Stimulated activated naive CD8-positive, alpha-beta T cell treated with anti-CD3 and anti-CD28 coated beads, Interleukin-15, amount 100 ng/mL, for 72 hours (primary cell): ENCODE measurements around the gene CSNK1A1.
A peak's percentile ranks its signal among the peaks of the same experiment; 100 is the strongest.
"Not testable (repeated sequence)": the region's sequence is repeated elsewhere in the genome, so short reads cannot be mapped to it uniquely, and the experiment has no call there.

Experiments used
- ATAC-seq: fragments of 150-1000 bp; cut with Tn5 transposase; 2 replicates; pipeline ENCODE4 v1.10.0; 2021; ENCODE audit warnings: mild to moderate bottlenecking, moderate library complexity
- DNase-seq, 2 donors: peaks; one replicate each; pipeline ENCODE4 v3.0.0; 2021 to 2022
- H3K27ac Mint-ChIP-seq, 2 donors: one replicate each; pipeline ENCODE4 v1.8.0; 2022; ENCODE audit warnings: mild to moderate bottlenecking in 2 of 2, mixed read lengths in 2 of 2, moderate library complexity in 2 of 2
- H3K27me3 Mint-ChIP-seq: one replicate; pipeline ENCODE4 v1.8.0; 2022; ENCODE audit warnings: mixed read lengths
- H3K4me1 Mint-ChIP-seq: one replicate; pipeline ENCODE4 v1.8.0; 2022; ENCODE audit warnings: mild to moderate bottlenecking, mixed read lengths
- H3K4me3 Mint-ChIP-seq, 2 donors: one replicate each; pipeline ENCODE4 v1.8.0; 2022; ENCODE audit warnings: mild to moderate bottlenecking in 2 of 2, mixed read lengths in 2 of 2, moderate library complexity in 1 of 2
- H3K9me3 Mint-ChIP-seq, 2 donors: one replicate each; pipeline ENCODE4 v1.8.0; 2022; ENCODE audit warnings: mixed read lengths in 2 of 2

CSNK1A1 gene

GRCh38 chr5:149526845-149527590 is 24.2 kb downstream of the CSNK1A1 start:
- no peak for ATAC-seq
- no peaks in the 10 kb centered on the region for H3K27me3 Mint-ChIP-seq
- DNase-seq, result no peak
- no peaks in the 10 kb centered on the region for H3K9me3 Mint-ChIP-seq
- no peak overlapping the region for H3K4me3 Mint-ChIP-seq
- H3K4me1 Mint-ChIP-seq, result peaks cover 71% of the 10 kb centered on the region
- peak overlapping the region in 1 of 2 donors; percentile 19 for H3K27ac Mint-ChIP-seq

GRCh38 chr5:149521739-149522685 is 29.2 kb downstream of the CSNK1A1 start:
- ATAC-seq (no peak), DNase-seq (no peak)
- peak overlapping the region in 1 of 2 donors; percentile 8 for H3K27ac Mint-ChIP-seq
- no peaks in the 10 kb centered on the region for H3K27me3 Mint-ChIP-seq
- H3K4me3 Mint-ChIP-seq, result no peak overlapping the region
- H3K9me3 Mint-ChIP-seq, result no peaks in the 10 kb centered on the region
- peaks cover 78% of the 10 kb centered on the region for H3K4me1 Mint-ChIP-seq

- Mint-ChIP-seq H3K4me1 (peaks cover 68% of the 10 kb centered on the region), H3K4me3 (no peak overlapping the region), H3K9me3 (no peaks in the 10 kb centered on the region), H3K27ac (peak overlapping the region in 1 of 2 donors; percentile 42), H3K27me3 (no peaks in the 10 kb centered on the region)
- ATAC-seq, result no peak
- no peak for DNase-seq
Measured at GRCh38 chr5:149519601-149520000, 31.6 kb downstream of the CSNK1A1 start.

GRCh38 chr5:149518620-149519019 is 32.6 kb downstream of the CSNK1A1 start:
- Mint-ChIP-seq H3K4me3 (no peak overlapping the region), H3K4me1 (peaks cover 60% of the 10 kb centered on the region), H3K9me3 (no peaks in the 10 kb centered on the region), H3K27me3 (no peaks in the 10 kb centered on the region), H3K27ac (no peak overlapping the region)
- DNase-seq (no peak), ATAC-seq (no peak)

DNA sequence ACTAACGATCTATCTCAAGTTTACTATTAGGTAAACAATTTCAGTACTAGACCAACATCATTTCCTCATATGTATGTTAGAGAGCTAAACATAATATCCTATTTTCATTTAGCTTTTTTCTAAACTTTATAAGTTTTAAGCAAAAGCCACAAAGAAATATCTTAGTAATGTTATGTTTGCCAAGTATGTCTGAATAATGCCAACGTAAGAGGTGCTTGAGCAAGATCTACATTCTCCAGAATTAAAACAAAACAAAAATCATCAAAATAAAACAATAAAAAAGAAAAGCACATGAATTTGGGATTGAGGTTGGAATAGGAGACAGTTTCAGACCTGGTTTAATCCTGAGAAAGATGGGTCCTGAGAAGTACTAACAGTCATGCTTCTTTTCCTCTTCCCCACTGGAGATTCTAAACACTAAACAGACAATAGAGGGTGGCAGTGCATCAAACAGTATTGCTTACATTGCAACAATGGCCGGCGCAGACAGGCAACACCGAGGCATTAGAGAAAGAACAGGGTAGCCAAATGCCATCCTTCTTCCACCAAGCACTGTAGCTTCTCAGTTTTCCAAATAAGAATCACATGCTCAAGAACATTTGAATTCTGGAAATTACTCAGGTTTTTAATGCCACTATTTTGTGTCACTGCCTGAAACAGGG is 33.6 kb downstream of the CSNK1A1 start:
- Mint-ChIP-seq H3K4me1 (peaks cover 57% of the 10 kb centered on the region), H3K27me3 (no peaks in the 10 kb centered on the region), H3K27ac (no peak overlapping the region), H3K4me3 (no peak overlapping the region), H3K9me3 (no peaks in the 10 kb centered on the region)
- ATAC-seq (no peak), DNase-seq (no peak)

- no peak overlapping the region for H3K4me3 Mint-ChIP-seq
- no peak for ATAC-seq
- H3K27ac Mint-ChIP-seq, result peak overlapping the region in 1 of 2 donors; percentile 69
- H3K9me3 Mint-ChIP-seq, result no peaks in the 10 kb centered on the region
- peaks cover 27% of the 10 kb centered on the region for H3K4me1 Mint-ChIP-seq
- DNase-seq, result no peak
- H3K27me3 Mint-ChIP-seq, result no peaks in the 10 kb centered on the region
Measured at GRCh38 chr5:149514512-149514911, 36.7 kb downstream of the CSNK1A1 start.

DNA sequence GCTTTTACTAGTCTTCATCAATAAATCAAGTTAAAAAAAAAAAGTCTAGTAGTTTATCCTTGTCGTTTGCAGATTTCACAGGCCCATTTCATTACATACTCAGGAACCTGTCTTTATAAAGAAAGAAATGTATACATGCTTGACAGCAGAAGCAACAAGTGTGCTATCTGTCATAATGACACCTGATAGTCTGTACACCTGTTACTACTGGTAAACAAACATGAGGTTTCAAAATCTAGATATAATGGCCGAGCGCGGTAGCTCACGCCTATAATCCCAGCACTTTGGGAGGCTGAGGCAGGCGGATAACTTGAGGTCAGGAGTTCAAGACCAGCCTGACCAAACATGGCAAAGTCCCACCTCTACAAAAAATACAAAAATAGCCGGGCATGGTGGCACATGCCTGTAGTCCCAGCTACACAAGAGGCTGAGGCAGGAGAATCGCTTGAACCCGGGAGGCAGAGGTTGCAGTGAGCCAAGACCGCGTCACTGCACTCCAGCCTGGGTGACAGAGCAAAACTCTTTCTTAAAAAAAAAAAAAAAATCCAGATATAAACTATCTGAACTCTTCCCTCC is 37.8 kb downstream of the CSNK1A1 start:
- H3K27me3 Mint-ChIP-seq, H3K4me3 Mint-ChIP-seq, H3K27ac Mint-ChIP-seq, H3K9me3 Mint-ChIP-seq, DNase-seq, ATAC-seq: not testable (repeated sequence)
- peaks cover 17% of the 10 kb centered on the region for H3K4me1 Mint-ChIP-seq

DNA sequence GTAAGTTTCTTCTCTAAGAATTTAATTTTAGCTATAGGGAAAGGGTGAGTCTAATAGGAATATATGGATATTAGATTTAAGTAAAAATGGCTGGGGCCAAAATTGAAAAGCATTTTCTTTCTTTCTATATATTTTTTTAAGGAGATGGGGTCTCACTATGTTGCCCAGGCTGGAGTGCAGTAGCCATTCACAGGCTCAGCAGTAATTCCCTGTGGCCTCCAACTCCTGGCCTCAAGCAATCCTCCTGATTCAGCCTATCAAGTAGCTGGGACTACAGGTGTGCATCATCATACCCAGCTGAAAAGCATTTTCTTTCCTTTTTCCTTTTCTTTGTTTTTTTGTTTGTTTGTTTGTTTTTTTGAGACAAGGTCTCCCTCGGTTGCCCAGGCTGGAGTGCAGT is 41.1 kb downstream of the CSNK1A1 start:
- ATAC-seq, result no peak
- Mint-ChIP-seq H3K27me3 (no peaks in the 10 kb centered on the region), H3K9me3 (no peaks in the 10 kb centered on the region), H3K4me1 (peaks cover 1% of the 10 kb centered on the region), H3K27ac (peak overlapping the region; percentile 40 to 71), H3K4me3 (peak overlapping the region in 1 of 2 donors; percentile 24)
- no peak for DNase-seq

- Mint-ChIP-seq H3K27me3 (no peaks in the 10 kb centered on the region), H3K27ac (no peak overlapping the region), H3K9me3 (no peaks in the 10 kb centered on the region), H3K4me1 (no peaks in the 10 kb centered on the region), H3K4me3 (no peak overlapping the region)
- DNase-seq (no peak), ATAC-seq (no peak)
Measured at GRCh38 chr5:149504677-149505076, 46.6 kb downstream of the CSNK1A1 start.

DNA sequence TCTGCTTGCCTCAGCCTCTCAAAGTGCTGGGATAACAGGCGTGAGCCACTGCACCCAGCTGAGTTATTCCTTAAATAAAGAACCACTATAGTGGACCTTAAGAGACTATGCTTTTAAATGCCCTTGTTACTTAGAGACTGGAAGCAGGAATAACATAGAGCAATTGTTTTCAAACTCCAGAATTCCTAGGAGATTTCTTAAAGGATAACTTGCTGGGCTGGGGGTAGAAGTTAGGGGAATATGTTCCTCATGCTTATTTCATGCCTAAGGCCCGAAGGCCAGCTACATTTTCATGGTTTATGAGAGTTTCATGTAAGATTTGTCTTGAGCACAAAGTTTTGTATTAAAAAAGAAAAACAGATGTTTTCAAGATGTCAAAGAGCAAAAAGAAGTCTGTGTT is 48.2 kb downstream of the CSNK1A1 start:
- DNase-seq (no peak), ATAC-seq (no peak)
- H3K9me3 Mint-ChIP-seq, result no peaks in the 10 kb centered on the region
- no peaks in the 10 kb centered on the region for H3K27me3 Mint-ChIP-seq
- H3K4me1 Mint-ChIP-seq, result no peaks in the 10 kb centered on the region
- no peak overlapping the region for H3K27ac Mint-ChIP-seq
- no peak overlapping the region for H3K4me3 Mint-ChIP-seq

GRCh38 chr5:149500922-149501582 is 50.2 kb downstream of the CSNK1A1 start:
- H3K4me3 Mint-ChIP-seq, result no peak overlapping the region
- DNase-seq (no peak), ATAC-seq (no peak)
- no peaks in the 10 kb centered on the region for H3K27me3 Mint-ChIP-seq
- no peaks in the 10 kb centered on the region for H3K9me3 Mint-ChIP-seq
- no peaks in the 10 kb centered on the region for H3K4me1 Mint-ChIP-seq
- no peak overlapping the region for H3K27ac Mint-ChIP-seq

DNA sequence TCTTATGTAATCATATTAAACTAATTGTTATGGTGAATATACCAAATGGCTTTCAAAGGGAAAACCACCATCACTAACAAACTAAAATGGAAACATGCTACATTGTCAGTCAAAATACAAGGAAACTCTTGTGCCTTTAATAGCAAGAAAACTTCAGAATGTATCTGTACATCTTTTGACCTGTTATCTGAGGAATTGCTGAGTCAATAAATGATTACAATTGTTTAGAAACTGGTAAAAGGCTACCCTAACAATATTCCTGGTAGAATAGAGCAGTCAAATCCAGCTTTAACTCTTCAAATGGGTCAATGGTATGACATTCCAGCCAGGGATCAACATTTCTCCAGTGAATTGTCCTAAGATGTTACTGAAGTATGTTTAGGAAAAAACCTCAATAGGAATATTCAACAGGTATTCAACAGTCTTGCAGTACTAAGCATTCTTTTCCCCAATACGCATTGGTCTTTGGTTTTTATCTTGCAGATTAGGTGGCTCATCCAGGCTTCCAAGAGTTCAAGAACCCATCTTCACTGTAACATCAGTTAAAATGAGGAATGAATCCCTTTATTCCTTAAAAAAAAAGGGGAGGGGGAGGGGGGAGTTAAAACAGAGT is 52.4 kb downstream of the CSNK1A1 start:
- Mint-ChIP-seq H3K9me3 (no peaks in the 10 kb centered on the region), H3K4me3 (no peak overlapping the region), H3K27me3 (no peaks in the 10 kb centered on the region), H3K27ac (no peak overlapping the region), H3K4me1 (no peaks in the 10 kb centered on the region)
- ATAC-seq (no peak), DNase-seq (no peak)

DNA sequence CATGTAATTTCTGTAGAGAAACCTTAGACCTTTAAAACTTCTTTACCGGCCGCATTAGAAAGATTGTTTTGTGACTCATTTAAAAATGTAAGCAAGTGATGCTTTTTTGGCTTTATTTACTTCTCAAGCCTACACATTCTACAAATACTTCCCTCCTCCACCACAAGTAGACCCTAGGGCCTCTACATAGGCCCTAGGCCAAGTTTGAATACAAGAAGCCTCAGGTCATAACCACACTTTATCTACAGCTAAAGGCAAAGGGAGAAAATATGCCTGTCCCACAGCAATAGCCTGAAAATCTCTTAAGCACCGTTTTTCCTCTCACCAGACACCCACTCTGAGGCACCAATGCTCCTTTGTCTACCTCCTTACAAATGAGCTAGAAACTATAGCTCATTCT is 53.9 kb downstream of the CSNK1A1 start:
- Mint-ChIP-seq H3K4me1 (no peaks in the 10 kb centered on the region), H3K27me3 (no peaks in the 10 kb centered on the region), H3K4me3 (no peak overlapping the region), H3K9me3 (no peaks in the 10 kb centered on the region), H3K27ac (no peak overlapping the region)
- no peak for ATAC-seq
- no peak for DNase-seq

- Mint-ChIP-seq H3K4me1 (no peaks in the 10 kb centered on the region), H3K9me3 (no peaks in the 10 kb centered on the region), H3K27me3 (no peaks in the 10 kb centered on the region), H3K27ac (no peak overlapping the region), H3K4me3 (no peak overlapping the region)
- DNase-seq, result no peak
- no peak for ATAC-seq
Measured at GRCh38 chr5:149496917-149497316, 54.3 kb downstream of the CSNK1A1 start.

DNA sequence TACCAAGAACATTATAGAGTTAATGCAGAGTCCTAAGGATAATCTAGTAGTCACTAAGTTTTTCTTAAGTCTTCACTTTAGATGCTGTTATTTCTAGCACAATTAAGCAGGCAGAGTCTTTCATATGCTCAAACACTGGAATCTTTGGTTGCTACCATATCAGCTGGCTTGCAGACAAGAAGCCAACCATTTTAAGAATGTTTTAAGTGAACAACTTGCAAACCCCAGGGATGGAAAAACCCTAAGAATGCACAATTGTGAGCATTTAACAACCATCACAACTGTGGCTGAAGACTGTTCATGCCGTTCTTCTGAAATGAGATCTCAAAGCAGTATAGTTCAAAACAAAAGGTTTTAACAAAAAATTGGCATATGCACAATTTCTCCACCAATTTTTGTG is 55.1 kb downstream of the CSNK1A1 start:
- Mint-ChIP-seq H3K4me1 (no peaks in the 10 kb centered on the region), H3K27ac (peak overlapping the region in 1 of 2 donors; percentile 9), H3K4me3 (no peak overlapping the region), H3K9me3 (no peaks in the 10 kb centered on the region), H3K27me3 (no peaks in the 10 kb centered on the region)
- DNase-seq (no peak), ATAC-seq (no peak)
